ENCODE data around the gene NEUROG2. TPM values are rescaled to one million over a fixed set of nuclear protein-coding genes. Genes with fewer than 3 reads are reported as not detected.

NEUROG2 gene
- total and polyA plus RNA-seq, 2 of the 8 experiments (the other 6 are each of a cell fraction or from before 2014, with no cell fraction given): 0.03 TPM; not detected in 1

DNA sequence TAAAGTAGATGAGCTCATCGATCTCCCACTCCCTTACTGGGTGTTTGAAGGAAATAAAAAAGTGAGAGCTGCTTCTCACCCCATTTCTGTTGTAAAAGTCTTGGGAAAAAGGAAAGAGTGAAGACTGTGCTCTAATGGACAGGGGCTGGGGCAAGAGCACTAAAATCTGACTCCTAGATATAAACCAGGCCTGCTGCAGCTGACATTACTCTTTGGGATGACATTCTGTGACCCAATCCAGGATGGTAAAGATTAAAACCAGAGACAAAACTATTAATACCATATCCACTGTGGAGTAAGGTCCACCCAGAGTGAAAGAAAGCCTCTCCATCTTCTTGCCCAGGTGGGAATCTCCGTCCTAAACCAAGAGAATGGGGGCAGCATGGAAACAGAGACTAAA lies 20.1 kb upstream of the NEUROG2 start:
- no peak overlapping the region for H2BK12ac ChIP-seq (ENCODE audit: low read depth, low read length)
- no peaks in the 10 kb centered on the region for H3K27me3 ChIP-seq (replicated peaks in 1 of 4; ENCODE audit: control insufficient read depth in 3 of 4, extremely low read depth in 1 of 4, insufficient read depth in 3 of 4, low read length in 3 of 4)
- no peak overlapping the region for H3K4me2 ChIP-seq (ENCODE audit: insufficient read depth in 1 of 2, low read depth in 2 of 2, low read length in 2 of 2)
- H3K56ac ChIP-seq (replicated peaks; ENCODE audit: insufficient read length, low read depth, low read length): no peak overlapping the region
- H3K9me3 ChIP-seq (ENCODE audit: insufficient read depth in 2 of 2, low read depth in 1 of 2, low read length in 1 of 2): no peaks in the 10 kb centered on the region
- DNase-seq (ENCODE audit: low read depth in 1 of 2, low spot score in 2 of 2) (no peak), FAIRE-seq (no peak)
- H2BK120ac ChIP-seq (replicated peaks; ENCODE audit: low read depth, low read length): no peak overlapping the region
- H3K18ac ChIP-seq (ENCODE audit: extremely low read depth, low read length): no peak overlapping the region
- no peak overlapping the region for H3K27ac ChIP-seq (ENCODE audit: low read depth, low read length)
- H3K23me2 ChIP-seq (ENCODE audit: low read depth, low read length): no peaks in the 10 kb centered on the region
- peaks cover 0 to 4% (median 0%) of the 10 kb centered on the region in 4 experiments; a peak in 1 of 8 replicates for H3K36me3 ChIP-seq (ENCODE audit: control insufficient read depth in 2 of 4, insufficient read depth in 4 of 4, low read length in 3 of 4)
- H2BK20ac ChIP-seq (ENCODE audit: low read length): no peak overlapping the region
- no peak overlapping the region for H3K14ac ChIP-seq (ENCODE audit: insufficient read length)
- H4K8ac ChIP-seq (ENCODE audit: extremely low read depth, insufficient read depth, low read length): no peak overlapping the region
- no peak overlapping the region for H4K91ac ChIP-seq (replicated peaks; ENCODE audit: insufficient read length, low read length)
- H3K23ac ChIP-seq (ENCODE audit: insufficient read length): no peak overlapping the region
- H3K79me2 ChIP-seq (ENCODE audit: control insufficient read depth in 1 of 2, insufficient read depth in 2 of 2, low read length in 2 of 2): no peaks in the 10 kb centered on the region
- no peak overlapping the region for H3K4me3 ChIP-seq (ENCODE audit: extremely low read depth in 1 of 4, insufficient read depth in 2 of 4, low read depth in 3 of 4, low read length in 4 of 4)
- H2AK5ac ChIP-seq (ENCODE audit: low read depth, low read length): no peak overlapping the region
- WGBS, 2 experiments (ENCODE audit: extremely low coverage in 1 of 2, insufficient coverage in 1 of 2, insufficient read length in 1 of 2, insufficient replicate concordance in 2 of 2, low coverage in 1 of 2, low lambda C conversion rate in 2 of 2, missing lambda C conversion rate in 1 of 2): 92% methylated on average over 2 of the region's 2 CpGs; no CpG with 5 or more reads in 1 of the 2 experiments
- H2AFZ ChIP-seq (ENCODE audit: low read length): no peak overlapping the region
- ChIA-PET POLR2A (ENCODE audit: partially characterized antibody) (no interaction called here), CTCF (ENCODE audit: partially characterized antibody) (interaction anchor here (0.6 to 6.6 kb wide), 3 partner anchors 13 to 269 kb away, joined by 3 to 43 read pairs (median 3); no protein-coding TSS in a partner anchor)
- H3K9ac ChIP-seq (replicated peaks in 1 of 4; ENCODE audit: extremely low read depth in 1 of 4, low read depth in 3 of 4, low read length in 3 of 4): no peak overlapping the region
- no peaks in the 10 kb centered on the region for H3K79me1 ChIP-seq (ENCODE audit: low read depth, low read length)
- no peak overlapping the region for H2BK5ac ChIP-seq (ENCODE audit: low read depth, low read length)
- H3K4me1 ChIP-seq (replicated peaks in 1 of 4; ENCODE audit: control insufficient read depth in 3 of 4, insufficient read depth in 4 of 4, low read length in 3 of 4): no peaks in the 10 kb centered on the region
- no peak overlapping the region for H3K4ac ChIP-seq (replicated peaks; ENCODE audit: insufficient read length, low read depth, low read length)
- no peaks in the 10 kb centered on the region for H4K20me1 ChIP-seq (replicated peaks in 1 of 2; ENCODE audit: control insufficient read depth in 1 of 2, insufficient read depth in 2 of 2, low read length in 2 of 2)
- no peak overlapping the region for H2BK15ac ChIP-seq (ENCODE audit: low read length)
- H4K5ac ChIP-seq (ENCODE audit: insufficient read length, low read depth, low read length): no peak overlapping the region
- no peak for TF ChIP-seq CHD1 (IDR thresholded peaks at IDR 0.05; ENCODE audit: low read depth, low read length)
- TF ChIP-seq ZNF274 (IDR thresholded peaks at IDR 0.05; ENCODE audit: borderline replicate concordance, extremely low read depth, low read length): no peak
- no peak for TF ChIP-seq RFX5 (IDR thresholded peaks at IDR 0.05; ENCODE audit: borderline replicate concordance, low read depth, low read length)
- TF ChIP-seq GTF2F1 (IDR thresholded peaks at IDR 0.05; ENCODE audit: borderline replicate concordance, low read depth, low read length): no peak
- no peak for TF ChIP-seq CEBPB (IDR thresholded peaks at IDR 0.05; ENCODE audit: low read depth, low read length)
- no peak for TF ChIP-seq JUND (IDR thresholded peaks at IDR 0.05; ENCODE audit: low read length)
- TF ChIP-seq KDM4A (IDR thresholded peaks at IDR 0.05; ENCODE audit: low read depth, low read length, severe bottlenecking): no peak
- TF ChIP-seq POLR2AphosphoS5 (IDR thresholded peaks at IDR 0.05; ENCODE audit: low read depth, low read length): no peak
- no peak for TF ChIP-seq KDM1A (IDR thresholded peaks at IDR 0.05; ENCODE audit: borderline replicate concordance, low read length)
- no peak for TF ChIP-seq RAD21 (IDR thresholded peaks at IDR 0.05 in 1 of 2, conservative IDR thresholded peaks at IDR 0.05 in 1 of 2; ENCODE audit: low read depth in 2 of 2, low read length in 2 of 2)
- no peak for TF ChIP-seq EGR1 (IDR thresholded peaks at IDR 0.05; ENCODE audit: borderline replicate concordance, low read depth, low read length)
- TF ChIP-seq SP4 (IDR thresholded peaks at IDR 0.05; ENCODE audit: low read length): no peak

Data from H1 (cell line).